Right ventricle myocardium superior (tissue), 1 donor: ENCODE data around the gene RASAL3. TPM values are rescaled to one million over a fixed set of nuclear protein-coding genes. Genes with fewer than 3 reads are reported as not detected.

ENCODE experiments used
- ATAC-seq: fragments of 200-7000 bp; cut with Tn5 transposase; one replicate; pipeline ENCODE4 v1.9.1; 2020; ENCODE audit warnings: mild to moderate bottlenecking; ENCODE audit not compliant: poor library complexity
- DNase-seq: peaks from one replicate; pipeline ENCODE4 v3.0.0-alpha.2; 2020
- intact Hi-C: fragments of 100-400 bp; cut with DNase I; formaldehyde crosslinking; loops from one replicate; pipeline ENCODE4 v1.11.2; 2022
- microRNA-seq: library from miRNA; unstranded; fragments of <30 nt; microRNA quantifications from one replicate; pipeline ENCODE4 v1.2.0, GENCODE V29; 2020
- total RNA-seq: library from RNA; stranded (reverse); fragmentation: NEBNext Ultra II Directional; extraction: Animal tissue kit (Norgen Biotek cat#: 25700); gene quantifications from one replicate; pipeline ENCODE4 v1.2.1, GENCODE V29; 2021
- donor health status: DM: no; HTN: yes; CAD: no; lungs with severe emphysema.

The RASAL3 gene
- total RNA-seq, 1 donor from 2014 or later = 0.65 TPM

- ATAC-seq = no peak
- intact Hi-C loops = no loop called here
- no peak for DNase-seq
Measured at GRCh38 chr19:15403151-15403531, 61.2 kb downstream of the RASAL3 start.

GRCh38 chr19:15402411-15403150, 61.8 kb downstream of the RASAL3 start:
- intact Hi-C loops = no loop called here
- peak; percentile 76 for ATAC-seq
- DNase-seq = peak; percentile 63

Small RNA genes within 50 kb of the gene (microRNA-seq; reads per million reads assigned to microRNA genes)
- not detected for gene MIR1470

Other genes starting within 250 kb of the RASAL3 start
- 0.27 TPM for gene EPHX3, start 232.1 kb downstream of the RASAL3 start, total RNA-seq
- 55.1 TPM for gene BRD4, start 132.0 kb downstream of the RASAL3 start, total RNA-seq
- 20.6 TPM for gene AKAP8, start 84.8 kb downstream of the RASAL3 start, total RNA-seq
- 74.5 TPM for gene AKAP8L, start 45.6 kb downstream of the RASAL3 start, total RNA-seq
- gene WIZ, start 14.6 kb downstream of the RASAL3 start, total RNA-seq = 21.9 TPM
- gene PGLYRP2, start 15.0 kb upstream of the RASAL3 start, total RNA-seq = not detected
- not detected for gene CYP4F22, start 44.0 kb upstream of the RASAL3 start, total RNA-seq
- gene CYP4F8, start 150.7 kb upstream of the RASAL3 start, total RNA-seq = not detected
- gene CYP4F3, start 176.4 kb upstream of the RASAL3 start, total RNA-seq = 0.24 TPM
- 5.2 TPM for gene CYP4F12, start 208.5 kb upstream of the RASAL3 start, total RNA-seq